Ovary (tissue), 9 donors: ENCODE results near the gene PLEKHA3. TPM values are rescaled to one million over a fixed set of nuclear protein-coding genes. Genes with fewer than 3 reads are reported as not detected.

Source experiments
- DNase-seq, 5 donors: peaks; one replicate each; pipeline ENCODE4 v3.0.0-alpha.2; 2019 to 2020
- H3K27ac ChIP-seq, 2 donors: fragments of 200-600 bp; one replicate each; pipeline versions ENCODE4 v1.5.1 to v1.8.0; 2019 to 2022
- H3K27me3 ChIP-seq: fragments of 200-600 bp; one replicate; pipeline ENCODE4 v1.8.0; 2022
- H3K36me3 ChIP-seq: fragments of 200-600 bp; sonication (generic); one replicate; pipeline ENCODE4 v1.5.1; 2019
- H3K4me1 ChIP-seq: one replicate; pipeline ENCODE4 v1.8.1; 2013; ENCODE audit warnings: mild to moderate bottlenecking, moderate library complexity; ENCODE audit not compliant: insufficient read depth
- H3K4me3 ChIP-seq: fragments of 200-600 bp; sonication (generic); one replicate; pipeline ENCODE4 v1.5.1; 2017
- H3K9me3 ChIP-seq, 2 donors: fragments of 200-600 bp in 1 of 2; sonication (generic) in 1 of 2; one replicate each; pipeline versions ENCODE4 v1.5.1 to v1.8.1; 2013 to 2019; ENCODE audit warnings: mild to moderate bottlenecking in 1 of 2, moderate library complexity in 1 of 2
- CTCF ChIP-seq, 3 donors: fragments of 450-650 bp in 2 of 3; fragments of 200-600 bp in 1 of 3; IDR thresholded peaks; one replicate each; pipeline versions ENCODE4 v1.5.1 to v1.8.0; 2016 to 2022; ENCODE audit warnings: antibody characterized with exemption in 3 of 3, mild to moderate bottlenecking in 1 of 3
- EP300 ChIP-seq: sonication (generic); formaldehyde crosslinking; IDR thresholded peaks from one replicate; pipeline ENCODE4 v1.6.1; 2017; ENCODE audit warnings: antibody characterized with exemption
- POLR2A ChIP-seq: fragments of 450-650 bp; IDR thresholded peaks from one replicate; pipeline ENCODE4 v1.6.1; 2017; ENCODE audit warnings: antibody characterized with exemption, mild to moderate bottlenecking, moderate library complexity
- WGBS, 3 donors: extraction: QIAGEN DNeasy Blood & Tissue Kit in 1 of 3; methylation state at CpG; one replicate each; pipeline versions ENCODE4 v1.1.5 to v1.1.7; 2013 to 2017; 5-methylcytosine and 5-hydroxymethylcytosine counted together
- intact Hi-C, 4 donors: fragments of 100-400 bp; cut with DNase I; formaldehyde crosslinking; loops; one replicate each; pipeline versions ENCODE4 v1.11.0 to v1.15.1; 2022 to 2023
- polyA plus RNA-seq, 2 donors: library from polyadenylated mRNA; stranded (reverse); fragments of 200-250 nt in 1 of 2; fragments of 350-450 nt in 1 of 2; fragmentation: Illumina TruSeq in 1 of 2; extraction: RNeasy Lipid Tissue Mini Kit (QIAGEN cat#74804) in 1 of 2; gene quantifications; one replicate each; pipeline ENCODE4 v1.2.3, GENCODE V29; 2013 to 2014
- total RNA-seq, 7 donors: library from RNA; depleted of rRNA in 2 of 7; stranded (reverse); fragments of >200 nt in 2 of 7; fragmentation: NEBNext Ultra II Directional in 3 of 7; extraction: Animal tissue kit (Norgen Biotek cat#: 25700) in 3 of 7; gene quantifications; one replicate each; pipeline versions ENCODE4 v1.1.0 to v1.2.4, GENCODE V29; 2016 to 2023
- donor health status: DM: no; HTN: no; CAD: no; lungs with moderate emphysema.
- donor health status: DM: no; HTN: no; CAD: no.
- donor health status: Bipolar disorder and iron deficiency.
- donor health status: DM: yes; HTN: yes; CAD: no.
- donor health status: DM: no; HTN: no; CAD: no.
- donor health status: DM: yes; HTN: yes; CAD: no.

Gene PLEKHA3
- total and polyA plus RNA-seq, 9 donors: 4.4 to 40.6 (median 30.7) TPM

- peaks cover 7% of the 10 kb centered on the region for H3K4me1 ChIP-seq
Observed at GRCh38 chr2:178477443-178478129, 2.7 kb upstream of the PLEKHA3 start.

GRCh38 chr2:178478130-178478438 lies 2.2 kb upstream of the PLEKHA3 start:
- no peak for TF ChIP-seq EP300
- no peak for TF ChIP-seq POLR2A
- TF ChIP-seq CTCF (IDR thresholded peaks at IDR 0.05): no peak
- Histone ChIP-seq H3K27me3 (no peaks in the 10 kb centered on the region), H3K27ac (peak overlapping the region; percentile 86 to 91), H3K9me3 (no peaks in the 10 kb centered on the region), H3K4me3 (peak overlapping the region; percentile 92), H3K4me1 (peaks cover 9% of the 10 kb centered on the region), H3K36me3 (no peaks in the 10 kb centered on the region)
- 1% methylated on average over 10 of the region's 10 CpGs for WGBS, 3 donors
- peak in 2 of 5 donors; percentile 35 to 38 for DNase-seq
- intact Hi-C loops: loop anchor here in 1 of 4 donors (1.0 kb wide), 1 partner anchor 27 kb away; the partner anchor contains the start of genes PJVK and PRKRA

More at GRCh38 chr2:178477443-178478129, 2.7 kb upstream of the PLEKHA3 start:
- Histone ChIP-seq H3K9me3 (no peaks in the 10 kb centered on the region), H3K27me3 (no peaks in the 10 kb centered on the region), H3K36me3 (no peaks in the 10 kb centered on the region), H3K27ac (peak overlapping the region in 1 of 2 donors; percentile 86), H3K4me3 (peak overlapping the region; percentile 92)
- intact Hi-C loops: loop anchor here in 1 of 4 donors (1.0 kb wide), 1 partner anchor 26 kb away; the partner anchor contains the start of genes PJVK and PRKRA
- TF ChIP-seq CTCF (IDR thresholded peaks at IDR 0.05) (no peak), EP300 (no peak), POLR2A (no peak)
- no peak for DNase-seq
- WGBS, 3 donors: 2 to 5% (median 2%) methylated on average over 3 of the region's 3 CpGs

GRCh38 chr2:178478439-178479274 lies 1.6 kb upstream of the PLEKHA3 start, which contains the start of gene FKBP7:
Gene FKBP7 (minus strand): TSS chr2:178478600. CDS start chr2:178478499, 101 bp downstream.
- 1 to 3% (median 2%) methylated on average over 56 of the region's 56 CpGs for WGBS, 3 donors
- Histone ChIP-seq H3K27me3 (no peaks in the 10 kb centered on the region), H3K4me3 (peak within 1 kb of the TSS; percentile 92), H3K36me3 (no peaks in the 10 kb centered on the region), H3K4me1 (peaks cover 9% of the 10 kb centered on the region), H3K27ac (peak within 1 kb of the TSS; percentile 86 to 91), H3K9me3 (no peaks in the 10 kb centered on the region)
- DNase-seq: peak; percentile 88 to 93 (median 91)
- intact Hi-C loops: loop anchor here in 2 of 4 donors (1.0 kb wide), 1 partner anchor 27 kb away; the partner anchor contains the start of genes PJVK (in 2 of the 2) and PRKRA (in 2 of the 2)
- peak in 1 of 3 donors; percentile 48 for TF ChIP-seq CTCF (IDR thresholded peaks at IDR 0.05)
- TF ChIP-seq POLR2A: peak; percentile 90
- TF ChIP-seq EP300: peak; percentile 70

DNA sequence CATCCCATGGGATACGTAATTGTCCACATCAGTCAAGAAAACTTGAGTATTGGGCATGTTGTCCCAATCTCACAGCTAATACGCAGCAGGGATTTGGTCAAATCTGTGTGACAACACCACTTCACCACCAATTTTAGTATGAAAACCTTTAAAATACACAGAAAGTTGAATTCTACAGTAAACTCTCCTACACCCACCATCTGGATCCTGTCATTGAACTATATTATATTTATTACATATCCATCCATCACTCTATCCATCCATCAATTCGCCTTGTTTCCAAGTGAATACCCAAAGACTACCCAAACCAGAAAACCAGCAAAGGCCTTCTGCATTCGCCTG lies 1.0 kb upstream of the PLEKHA3 start:
- no peak for DNase-seq
- H3K27ac ChIP-seq: peak overlapping the region; percentile 86 to 91
- H3K4me1 ChIP-seq: peaks cover 11% of the 10 kb centered on the region
- WGBS, 3 donors: 64 to 67% (median 67%) methylated on average over 4 of the region's 4 CpGs
- no peaks in the 10 kb centered on the region for H3K36me3 ChIP-seq
- TF ChIP-seq CTCF (IDR thresholded peaks at IDR 0.05) (no peak), EP300 (no peak), POLR2A (no peak)
- no peaks in the 10 kb centered on the region for H3K9me3 ChIP-seq
- peak overlapping the region; percentile 92 for H3K4me3 ChIP-seq
- intact Hi-C loops: loop anchor here in 1 of 4 donors (1.0 kb wide), 1 partner anchor 28 kb away; the partner anchor contains the start of genes PJVK and PRKRA
- H3K27me3 ChIP-seq: no peaks in the 10 kb centered on the region
